Lung (tissue), 12 donors: Measurements from ENCODE around the gene CEP131. TPM values are rescaled to one million over a fixed set of nuclear protein-coding genes. Genes with fewer than 3 reads are reported as not detected.

Source experiments
- ATAC-seq: fragments of 200-7000 bp; cut with Tn5 transposase; one replicate; pipeline ENCODE4 v1.9.1; 2020; ENCODE audit warnings: moderate number of reproducible peaks; ENCODE audit not compliant: insufficient read depth, low FRiP score
- DNase-seq, 3 donors: peaks; one replicate each; pipeline ENCODE4 v3.0.0-alpha.2; 2013 to 2017
- H3K27ac ChIP-seq, 2 donors: one replicate each; pipeline ENCODE4 v1.5.1; 2013; ENCODE audit warnings: mild to moderate bottlenecking in 2 of 2, moderate library complexity in 2 of 2, control low read depth in 1 of 2, inconsistent platforms in 1 of 2, low read depth in 1 of 2, low read length in 1 of 2
- H3K27me3 ChIP-seq, 3 donors: one replicate each; pipeline ENCODE4 v1.5.1; 2013; ENCODE audit warnings: low read length in 2 of 3; ENCODE audit not compliant: control insufficient read depth in 3 of 3, insufficient read depth in 3 of 3
- H3K36me3 ChIP-seq, 4 donors: one replicate each; pipeline ENCODE4 v1.5.1; 2013; ENCODE audit warnings: low read length in 4 of 4, mild to moderate bottlenecking in 1 of 4, moderate library complexity in 1 of 4; ENCODE audit not compliant: control insufficient read depth in 4 of 4, insufficient read depth in 4 of 4
- H3K4me1 ChIP-seq, 5 donors: one replicate each; pipeline ENCODE4 v1.5.1; 2013; ENCODE audit warnings: low read length in 5 of 5, mild to moderate bottlenecking in 2 of 5, moderate library complexity in 1 of 5; ENCODE audit not compliant: control insufficient read depth in 5 of 5, insufficient read depth in 5 of 5
- H3K4me3 ChIP-seq: one replicate; pipeline ENCODE4 v1.5.1; 2013; ENCODE audit warnings: mild to moderate bottlenecking, control low read depth, moderate library complexity
- H3K9ac ChIP-seq, 2 donors: one replicate each; pipeline ENCODE4 v1.5.1; 2013; ENCODE audit warnings: low read length in 2 of 2, control low read depth in 1 of 2; ENCODE audit not compliant: insufficient read depth in 1 of 2
- H3K9me3 ChIP-seq, 4 donors: one replicate each; pipeline ENCODE4 v1.5.1; 2013; ENCODE audit warnings: low read length in 3 of 4, mild to moderate bottlenecking in 1 of 4, moderate library complexity in 1 of 4; ENCODE audit not compliant: control insufficient read depth in 4 of 4, insufficient read depth in 3 of 4
- CTCF ChIP-seq: IDR thresholded peaks from 2 replicates; pipeline ENCODE4 v1.5.1; 2012; ENCODE audit warnings: mild to moderate bottlenecking; ENCODE audit errors: control extremely low read depth, extremely low read depth
- WGBS, 2 donors: extraction: QIAGEN DNeasy Blood & Tissue Kit; methylation state at CpG; one replicate each; pipeline ENCODE4 v1.1.7; 2013; 5-methylcytosine and 5-hydroxymethylcytosine counted together
- polyA plus RNA-seq, 2 donors: library from polyadenylated mRNA; stranded (reverse); fragments of 200-250 nt; gene quantifications; one replicate each; pipeline ENCODE4 v1.2.1, GENCODE V29; 2013
- total RNA-seq, 2 donors: library from RNA; depleted of rRNA in 1 of 2; stranded (reverse); fragments of >200 nt in 1 of 2; gene quantifications; one replicate each; pipeline ENCODE4 v1.2.1, GENCODE V29; 2014 to 2021
- donor health status: control.
- donor health status: control.
- donor health status: Bipolar disorder and iron deficiency.
- donor health status: healthy.
- donor health status: DM: yes; HTN: yes; CAD: no.

CEP131 gene
- total and polyA plus RNA-seq, 4 donors: 7.0 to 14.5 (median 10.9) TPM

GRCh38 chr17:81249223-81250040 is 26.7 kb upstream of the CEP131 start:
- ATAC-seq (no peak), DNase-seq (peak in 1 of 3 donors; percentile 50)
- no peaks in the 10 kb centered on the region for H3K9me3 ChIP-seq
- no peak overlapping the region for H3K27ac ChIP-seq
- H3K36me3 ChIP-seq: peaks cover 0 to 49% (median 3%) of the 10 kb centered on the region in 4 donors
- H3K9ac ChIP-seq: no peak overlapping the region
- TF ChIP-seq CTCF: no peak
- 90 to 96% methylated on average over 15 of the region's 15 CpGs for WGBS, 2 donors
- H3K27me3 ChIP-seq: no peaks in the 10 kb centered on the region
- H3K4me3 ChIP-seq: no peak overlapping the region
- peaks cover 0 to 27% (median 2%) of the 10 kb centered on the region in 5 donors for H3K4me1 ChIP-seq

DNA sequence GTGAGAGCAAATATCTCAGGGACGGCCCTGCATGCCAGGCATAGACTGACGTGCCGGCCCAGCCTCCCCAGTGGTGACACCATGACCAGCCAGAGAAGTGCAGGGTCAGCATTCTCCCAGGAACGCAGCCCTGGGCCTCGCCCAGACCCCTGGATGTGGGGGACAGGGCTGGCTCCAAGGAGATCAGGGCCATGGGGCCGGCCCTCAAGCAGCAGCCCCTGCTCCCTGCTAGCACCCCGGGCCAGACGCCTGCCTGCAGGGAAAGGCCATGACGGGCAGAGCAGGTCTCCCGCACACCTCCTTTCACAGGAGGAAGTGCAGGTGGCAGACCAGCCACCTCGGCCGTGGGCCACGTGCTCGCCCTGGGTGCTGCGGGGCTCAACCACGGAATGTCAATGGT is 25.9 kb upstream of the CEP131 start:
- Histone ChIP-seq H3K9ac (no peak overlapping the region), H3K27ac (no peak overlapping the region), H3K36me3 (peaks cover 0 to 49% (median 3%) of the 10 kb centered on the region in 4 donors), H3K4me1 (peaks cover 0 to 25% (median 0%) of the 10 kb centered on the region in 5 donors), H3K27me3 (no peaks in the 10 kb centered on the region), H3K4me3 (no peak overlapping the region), H3K9me3 (no peaks in the 10 kb centered on the region)
- no peak for TF ChIP-seq CTCF
- ATAC-seq (no peak), DNase-seq (no peak)
- WGBS, 2 donors: 89% methylated on average over 14 to 16 of the region's 16 CpGs

DNA sequence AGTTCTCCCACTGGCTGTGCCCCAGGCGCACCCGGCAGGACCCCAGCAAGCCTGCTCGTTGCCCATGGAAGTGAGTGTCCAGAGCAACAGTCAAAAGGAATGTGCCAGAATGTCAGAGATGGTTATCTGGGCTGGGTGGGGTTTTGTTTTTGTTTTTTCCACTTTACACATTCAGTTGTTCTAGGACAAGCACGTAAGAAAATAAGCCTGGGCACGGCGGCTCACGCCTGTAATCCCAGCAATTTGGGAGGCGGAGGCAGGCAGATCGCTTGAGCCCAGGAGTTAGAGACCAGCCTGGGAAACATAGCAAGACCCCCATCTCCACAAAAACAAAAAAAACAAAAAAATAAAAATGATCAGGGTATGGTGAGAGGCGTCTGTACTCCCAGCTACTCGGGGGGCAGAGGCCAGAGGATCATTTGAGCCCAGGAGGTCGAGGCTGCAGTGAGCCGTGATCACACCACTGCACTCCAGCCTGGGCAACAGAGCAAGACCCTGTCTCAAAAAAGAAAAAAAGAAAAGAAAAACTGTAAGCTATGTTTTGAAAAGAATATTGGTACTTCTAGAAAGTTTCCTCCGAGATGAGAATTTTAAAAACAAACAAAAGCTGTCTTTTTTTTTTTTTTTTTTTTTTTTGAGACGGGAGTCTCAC is 24.7 kb upstream of the CEP131 start:
- H3K9me3 ChIP-seq: no peaks in the 10 kb centered on the region
- H3K36me3 ChIP-seq: peaks cover 0 to 46% (median 3%) of the 10 kb centered on the region in 4 donors
- no peak overlapping the region for H3K4me3 ChIP-seq
- no peak for TF ChIP-seq CTCF
- no peak overlapping the region for H3K27ac ChIP-seq
- 90 to 93% methylated on average over 14 of the region's 15 CpGs for WGBS, 2 donors
- H3K4me1 ChIP-seq: peaks cover 0 to 17% (median 0%) of the 10 kb centered on the region in 5 donors
- H3K27me3 ChIP-seq: no peaks in the 10 kb centered on the region
- H3K9ac ChIP-seq: no peak overlapping the region
- DNase-seq (no peak), ATAC-seq (no peak)
